Measurements from ENCODE around the gene DNMBP.

DNA sequence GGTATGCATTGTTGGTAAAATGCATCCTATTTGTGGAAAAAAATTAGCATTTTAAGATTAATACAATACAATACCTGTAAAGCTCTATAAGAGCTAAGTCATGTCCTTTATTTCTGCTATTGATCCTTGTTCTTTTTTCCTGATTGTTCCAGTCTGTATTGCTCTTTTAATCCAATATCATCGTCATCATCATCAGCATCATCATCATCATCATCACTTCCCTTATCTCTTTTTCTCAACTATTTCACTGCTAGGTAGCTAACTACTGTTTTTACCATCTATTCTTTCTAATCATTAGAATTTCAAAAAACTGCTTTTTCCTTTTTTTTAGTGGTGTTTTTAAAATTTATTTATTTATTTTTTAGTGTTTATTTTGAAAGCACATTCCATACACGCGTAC lies 156.1 kb downstream of the DNMBP start:
- TF ChIP-seq, protein P1, sequence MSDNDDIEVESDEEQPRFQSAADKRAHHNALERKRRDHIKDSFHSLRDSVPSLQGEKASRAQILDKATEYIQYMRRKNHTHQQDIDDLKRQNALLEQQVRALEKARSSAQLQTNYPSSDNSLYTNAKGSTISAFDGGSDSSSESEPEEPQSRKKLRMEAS (IDR thresholded peaks at IDR 0.05), result no peak
- TF ChIP-seq RAD21 (IDR thresholded peaks at IDR 0.05; ENCODE audit: low read depth) (no peak), EGR1 (IDR thresholded peaks at IDR 0.05) (no peak), CREB1 (IDR thresholded peaks at IDR 0.05; ENCODE audit: low read depth) (no peak)
- TF ChIP-seq, protein P2, sequence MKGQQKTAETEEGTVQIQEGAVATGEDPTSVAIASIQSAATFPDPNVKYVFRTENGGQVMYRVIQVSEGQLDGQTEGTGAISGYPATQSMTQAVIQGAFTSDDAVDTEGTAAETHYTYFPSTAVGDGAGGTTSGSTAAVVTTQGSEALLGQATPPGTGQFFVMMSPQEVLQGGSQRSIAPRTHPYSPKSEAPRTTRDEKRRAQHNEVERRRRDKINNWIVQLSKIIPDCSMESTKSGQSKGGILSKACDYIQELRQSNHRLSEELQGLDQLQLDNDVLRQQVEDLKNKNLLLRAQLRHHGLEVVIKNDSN (IDR thresholded peaks at IDR 0.05), result no peak
- TF ChIP-seq, protein P3, sequence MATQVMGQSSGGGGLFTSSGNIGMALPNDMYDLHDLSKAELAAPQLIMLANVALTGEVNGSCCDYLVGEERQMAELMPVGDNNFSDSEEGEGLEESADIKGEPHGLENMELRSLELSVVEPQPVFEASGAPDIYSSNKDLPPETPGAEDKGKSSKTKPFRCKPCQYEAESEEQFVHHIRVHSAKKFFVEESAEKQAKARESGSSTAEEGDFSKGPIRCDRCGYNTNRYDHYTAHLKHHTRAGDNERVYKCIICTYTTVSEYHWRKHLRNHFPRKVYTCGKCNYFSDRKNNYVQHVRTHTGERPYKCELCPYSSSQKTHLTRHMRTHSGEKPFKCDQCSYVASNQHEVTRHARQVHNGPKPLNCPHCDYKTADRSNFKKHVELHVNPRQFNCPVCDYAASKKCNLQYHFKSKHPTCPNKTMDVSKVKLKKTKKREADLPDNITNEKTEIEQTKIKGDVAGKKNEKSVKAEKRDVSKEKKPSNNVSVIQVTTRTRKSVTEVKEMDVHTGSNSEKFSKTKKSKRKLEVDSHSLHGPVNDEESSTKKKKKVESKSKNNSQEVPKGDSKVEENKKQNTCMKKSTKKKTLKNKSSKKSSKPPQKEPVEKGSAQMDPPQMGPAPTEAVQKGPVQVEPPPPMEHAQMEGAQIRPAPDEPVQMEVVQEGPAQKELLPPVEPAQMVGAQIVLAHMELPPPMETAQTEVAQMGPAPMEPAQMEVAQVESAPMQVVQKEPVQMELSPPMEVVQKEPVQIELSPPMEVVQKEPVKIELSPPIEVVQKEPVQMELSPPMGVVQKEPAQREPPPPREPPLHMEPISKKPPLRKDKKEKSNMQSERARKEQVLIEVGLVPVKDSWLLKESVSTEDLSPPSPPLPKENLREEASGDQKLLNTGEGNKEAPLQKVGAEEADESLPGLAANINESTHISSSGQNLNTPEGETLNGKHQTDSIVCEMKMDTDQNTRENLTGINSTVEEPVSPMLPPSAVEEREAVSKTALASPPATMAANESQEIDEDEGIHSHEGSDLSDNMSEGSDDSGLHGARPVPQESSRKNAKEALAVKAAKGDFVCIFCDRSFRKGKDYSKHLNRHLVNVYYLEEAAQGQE (IDR thresholded peaks at IDR 0.05; ENCODE audit: low read depth), result no peak

Measured in Ishikawa (cell line).